Astrocyte (in vitro differentiated cells and primary cell): ENCODE results near the gene TMOD1. TPM values are rescaled to one million over a fixed set of nuclear protein-coding genes. Genes with fewer than 3 reads are reported as not detected.

Experiments used
- DNase-seq: peaks from one replicate; pipeline ENCODE4 v3.0.0-alpha.2; 2010; ENCODE audit warnings: low read depth
- FAIRE-seq: peaks from 2 replicates; lab custom pipeline; 2011; peaks lifted over from hg19 to GRCh38; lab: Jason Lieb, UNC
- H2AFZ ChIP-seq: 2 replicates; pipeline ENCODE4 v1.6.0; 2012; ENCODE audit warnings: low read depth, low read length, inconsistent platforms
- H3K27ac ChIP-seq: 2 replicates; pipeline ENCODE4 v1.5.1; 2011; ENCODE audit warnings: low read depth, low read length, inconsistent platforms
- H3K27me3 ChIP-seq: 2 replicates; pipeline ENCODE4 v1.6.0; 2011; ENCODE audit warnings: low read length, inconsistent platforms; ENCODE audit not compliant: insufficient read depth
- H3K36me3 ChIP-seq: 2 replicates; pipeline ENCODE4 v1.5.1; 2011; ENCODE audit warnings: low read length, inconsistent platforms; ENCODE audit not compliant: insufficient read depth
- H3K4me1 ChIP-seq: 2 replicates; pipeline ENCODE4 v1.5.1; 2011; ENCODE audit warnings: low read length, inconsistent platforms; ENCODE audit not compliant: insufficient read depth
- H3K4me2 ChIP-seq: 2 replicates; pipeline ENCODE4 v1.6.0; 2012; ENCODE audit warnings: low read length, inconsistent platforms
- H3K4me3 ChIP-seq: 2 replicates; pipeline ENCODE4 v1.5.1; 2011; ENCODE audit warnings: low read depth, mild to moderate bottlenecking, low read length, inconsistent platforms; ENCODE audit not compliant: insufficient read depth
- H3K79me2 ChIP-seq: 2 replicates; pipeline ENCODE4 v1.6.0; 2012; ENCODE audit warnings: mild to moderate bottlenecking, low read length, inconsistent platforms; ENCODE audit not compliant: insufficient read depth
- H3K9ac ChIP-seq: 2 replicates; pipeline ENCODE4 v1.6.0; 2012; ENCODE audit warnings: mild to moderate bottlenecking, low read length, inconsistent platforms
- H3K9me3 ChIP-seq: 2 replicates; pipeline ENCODE4 v1.5.1; 2012; ENCODE audit warnings: low read depth, mild to moderate bottlenecking, low read length, inconsistent platforms; ENCODE audit not compliant: insufficient read depth
- H4K20me1 ChIP-seq: 2 replicates; pipeline ENCODE4 v1.6.0; 2012; ENCODE audit warnings: low read length, inconsistent platforms; ENCODE audit not compliant: insufficient read depth
- H3K27ac Mint-ChIP-seq: one replicate; pipeline ENCODE4 v1.8.0; 2021; ENCODE audit warnings: mild to moderate bottlenecking, mixed read lengths; ENCODE audit not compliant: unreplicated experiment
- H3K27me3 Mint-ChIP-seq: one replicate; pipeline ENCODE4 v1.8.0; 2021; ENCODE audit warnings: low read depth, mixed read lengths; ENCODE audit not compliant: unreplicated experiment
- H3K36me3 Mint-ChIP-seq: one replicate; pipeline ENCODE4 v1.8.0; 2021; ENCODE audit warnings: low read depth, mixed read lengths; ENCODE audit not compliant: unreplicated experiment
- H3K4me1 Mint-ChIP-seq: one replicate; pipeline ENCODE4 v1.8.0; 2021; ENCODE audit warnings: low read depth, mixed read lengths; ENCODE audit not compliant: unreplicated experiment
- H3K4me3 Mint-ChIP-seq: one replicate; pipeline ENCODE4 v1.8.0; 2021; ENCODE audit warnings: mild to moderate bottlenecking, moderate library complexity, mixed read lengths; ENCODE audit not compliant: unreplicated experiment
- H3K9me3 Mint-ChIP-seq: one replicate; pipeline ENCODE4 v1.8.0; 2021; ENCODE audit warnings: mild to moderate bottlenecking, mixed read lengths; ENCODE audit not compliant: unreplicated experiment
- EZH2 ChIP-seq: IDR thresholded peaks from 2 replicates; pipeline ENCODE4 v1.6.1; 2012; ENCODE audit warnings: mild to moderate bottlenecking, low read length, inconsistent platforms; ENCODE audit not compliant: insufficient read depth
- total RNA-seq: library from RNA; stranded (reverse); gene quantifications from 2 replicates; pipeline ENCODE4 v1.2.1, GENCODE V29; 2021
- TF ChIP-seq, protein P1 (sequence below): IDR thresholded peaks from 2 replicates; pipeline ENCODE4 v1.5.1; 2011; ENCODE audit warnings: low read depth, mild to moderate bottlenecking, inconsistent platforms, low read length, moderate library complexity; ENCODE audit not compliant: insufficient read depth

Gene TMOD1
- total RNA-seq, 1 donor from 2014 or later, result 0.48 TPM

GRCh38 chr9:97525451-97525850 is 24.0 kb downstream of the TMOD1 start:
- Mint-ChIP-seq H3K27me3 (peaks cover 41% of the 10 kb centered on the region), H3K36me3 (no peaks in the 10 kb centered on the region), H3K9me3 (no peaks in the 10 kb centered on the region), H3K4me3 (no peak overlapping the region), H3K4me1 (peaks cover 2% of the 10 kb centered on the region), H3K27ac (no peak overlapping the region)
- no peak for DNase-seq
- H3K9me3 ChIP-seq, result no peaks in the 10 kb centered on the region
- H3K27me3 ChIP-seq, result peaks cover 2% of the 10 kb centered on the region
- H3K9ac ChIP-seq, result no peak overlapping the region
- no peak overlapping the region for H3K4me2 ChIP-seq
- H3K36me3 ChIP-seq, result no peaks in the 10 kb centered on the region
- H3K79me2 ChIP-seq, result no peaks in the 10 kb centered on the region
- H2AFZ ChIP-seq, result no peak overlapping the region
- no peak for FAIRE-seq
- no peak overlapping the region for H3K27ac ChIP-seq
- TF ChIP-seq EZH2, result no peak
- TF ChIP-seq, protein P1, sequence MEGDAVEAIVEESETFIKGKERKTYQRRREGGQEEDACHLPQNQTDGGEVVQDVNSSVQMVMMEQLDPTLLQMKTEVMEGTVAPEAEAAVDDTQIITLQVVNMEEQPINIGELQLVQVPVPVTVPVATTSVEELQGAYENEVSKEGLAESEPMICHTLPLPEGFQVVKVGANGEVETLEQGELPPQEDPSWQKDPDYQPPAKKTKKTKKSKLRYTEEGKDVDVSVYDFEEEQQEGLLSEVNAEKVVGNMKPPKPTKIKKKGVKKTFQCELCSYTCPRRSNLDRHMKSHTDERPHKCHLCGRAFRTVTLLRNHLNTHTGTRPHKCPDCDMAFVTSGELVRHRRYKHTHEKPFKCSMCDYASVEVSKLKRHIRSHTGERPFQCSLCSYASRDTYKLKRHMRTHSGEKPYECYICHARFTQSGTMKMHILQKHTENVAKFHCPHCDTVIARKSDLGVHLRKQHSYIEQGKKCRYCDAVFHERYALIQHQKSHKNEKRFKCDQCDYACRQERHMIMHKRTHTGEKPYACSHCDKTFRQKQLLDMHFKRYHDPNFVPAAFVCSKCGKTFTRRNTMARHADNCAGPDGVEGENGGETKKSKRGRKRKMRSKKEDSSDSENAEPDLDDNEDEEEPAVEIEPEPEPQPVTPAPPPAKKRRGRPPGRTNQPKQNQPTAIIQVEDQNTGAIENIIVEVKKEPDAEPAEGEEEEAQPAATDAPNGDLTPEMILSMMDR, result no peak
- H4K20me1 ChIP-seq, result no peaks in the 10 kb centered on the region
- H3K4me3 ChIP-seq, result no peak overlapping the region
- no peaks in the 10 kb centered on the region for H3K4me1 ChIP-seq

DNA sequence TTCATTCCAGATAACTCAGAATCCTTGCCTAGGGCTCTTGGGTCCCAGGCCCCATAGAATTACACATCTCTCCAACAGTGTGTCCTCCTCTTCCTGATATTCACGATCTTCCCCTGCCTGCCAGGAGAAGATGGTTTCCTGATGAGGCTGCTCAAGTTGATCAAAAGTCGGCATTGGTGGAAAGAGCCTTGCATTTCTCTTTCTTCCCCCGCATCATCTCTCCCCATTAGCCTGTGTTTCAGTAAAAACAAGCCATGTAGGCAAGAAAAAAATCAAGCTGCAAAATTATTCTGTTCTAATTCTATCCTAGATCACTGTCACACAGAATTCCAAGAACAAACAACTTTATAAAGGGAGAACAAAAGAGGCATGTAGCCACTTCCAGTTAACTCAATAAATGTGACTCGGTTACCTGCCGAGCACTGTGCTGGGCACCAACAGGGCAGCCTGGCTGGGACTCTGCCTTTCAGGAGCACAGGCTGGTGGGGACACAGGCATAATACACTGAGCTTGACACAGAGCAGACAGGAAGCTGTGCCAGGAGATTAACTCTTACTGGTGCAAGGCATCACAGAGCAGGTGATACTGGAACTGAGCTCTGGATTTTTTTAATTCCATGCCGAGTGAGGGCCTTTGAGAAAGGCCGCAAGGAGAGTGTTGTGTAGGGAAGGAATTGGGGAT is 25.6 kb downstream of the TMOD1 start:
- no peak overlapping the region for H3K4me3 ChIP-seq
- H3K9me3 ChIP-seq, result no peaks in the 10 kb centered on the region
- H4K20me1 ChIP-seq, result no peaks in the 10 kb centered on the region
- Mint-ChIP-seq H3K27ac (no peak overlapping the region), H3K4me1 (peaks cover 2% of the 10 kb centered on the region), H3K4me3 (no peak overlapping the region), H3K9me3 (no peaks in the 10 kb centered on the region), H3K36me3 (no peaks in the 10 kb centered on the region), H3K27me3 (peaks cover 37% of the 10 kb centered on the region)
- no peak for TF ChIP-seq EZH2
- TF ChIP-seq, protein P1, result no peak
- no peak overlapping the region for H3K9ac ChIP-seq
- no peaks in the 10 kb centered on the region for H3K79me2 ChIP-seq
- no peak overlapping the region for H3K27ac ChIP-seq
- no peaks in the 10 kb centered on the region for H3K4me1 ChIP-seq
- H3K36me3 ChIP-seq, result no peaks in the 10 kb centered on the region
- DNase-seq (no peak), FAIRE-seq (no peak)
- no peak overlapping the region for H3K4me2 ChIP-seq
- H3K27me3 ChIP-seq, result peaks cover 2% of the 10 kb centered on the region
- no peak overlapping the region for H2AFZ ChIP-seq
